ENCODE measurements around the gene BACH2.

DNA sequence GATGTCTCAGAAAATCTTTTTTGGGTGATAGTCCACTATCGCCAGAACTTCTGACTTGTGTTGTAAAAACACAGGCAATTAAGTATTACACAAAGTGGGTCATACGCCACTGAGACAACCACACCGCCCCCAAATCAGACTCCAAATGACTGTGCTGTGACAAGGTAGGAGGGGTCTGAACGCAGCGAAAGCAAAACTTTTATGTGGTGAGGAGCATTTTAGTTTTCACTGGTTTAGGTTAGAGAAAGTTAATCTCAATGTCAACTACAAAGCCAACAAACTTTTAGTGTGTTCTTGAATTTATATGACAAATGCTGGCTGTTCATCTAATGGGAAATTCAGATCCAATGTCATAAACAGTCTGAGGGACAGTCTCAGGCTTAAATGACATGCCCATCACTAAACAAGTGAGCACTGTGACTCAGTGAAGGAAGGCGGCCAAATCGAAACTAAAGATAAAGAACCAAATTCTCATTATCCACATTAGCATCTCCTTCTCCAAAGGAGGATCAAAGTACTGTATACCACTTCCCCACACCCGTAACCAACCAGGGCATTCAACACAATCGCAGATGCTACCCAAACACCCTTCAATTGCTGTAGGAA lies 215.7 kb downstream of the BACH2 start:
- TF ChIP-seq, protein P1, sequence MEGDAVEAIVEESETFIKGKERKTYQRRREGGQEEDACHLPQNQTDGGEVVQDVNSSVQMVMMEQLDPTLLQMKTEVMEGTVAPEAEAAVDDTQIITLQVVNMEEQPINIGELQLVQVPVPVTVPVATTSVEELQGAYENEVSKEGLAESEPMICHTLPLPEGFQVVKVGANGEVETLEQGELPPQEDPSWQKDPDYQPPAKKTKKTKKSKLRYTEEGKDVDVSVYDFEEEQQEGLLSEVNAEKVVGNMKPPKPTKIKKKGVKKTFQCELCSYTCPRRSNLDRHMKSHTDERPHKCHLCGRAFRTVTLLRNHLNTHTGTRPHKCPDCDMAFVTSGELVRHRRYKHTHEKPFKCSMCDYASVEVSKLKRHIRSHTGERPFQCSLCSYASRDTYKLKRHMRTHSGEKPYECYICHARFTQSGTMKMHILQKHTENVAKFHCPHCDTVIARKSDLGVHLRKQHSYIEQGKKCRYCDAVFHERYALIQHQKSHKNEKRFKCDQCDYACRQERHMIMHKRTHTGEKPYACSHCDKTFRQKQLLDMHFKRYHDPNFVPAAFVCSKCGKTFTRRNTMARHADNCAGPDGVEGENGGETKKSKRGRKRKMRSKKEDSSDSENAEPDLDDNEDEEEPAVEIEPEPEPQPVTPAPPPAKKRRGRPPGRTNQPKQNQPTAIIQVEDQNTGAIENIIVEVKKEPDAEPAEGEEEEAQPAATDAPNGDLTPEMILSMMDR (optimal IDR thresholded peaks at IDR 0.05 in 1 of 3, IDR thresholded peaks at IDR 0.05 in 1 of 3, conservative IDR thresholded peaks at IDR 0.05 in 1 of 3; ENCODE audit: extremely low read depth in 1 of 3, insufficient read depth in 2 of 3, low read length in 3 of 3) = no peak
- TF ChIP-seq EZH2 (IDR thresholded peaks at IDR 0.05; ENCODE audit: low read length) = no peak

Measured in keratinocyte (primary cell).